H9 (cell line): ENCODE results near the gene CCDC122. TPM values are rescaled to one million over a fixed set of nuclear protein-coding genes. Genes with fewer than 3 reads are reported as not detected.

Source experiments
- DNase-seq: peaks from one replicate; pipeline ENCODE4 v3.0.0-alpha.2; 2017
- H2AFZ ChIP-seq: one replicate; pipeline ENCODE4 v1.6.1; 2013; ENCODE audit warnings: mild to moderate bottlenecking, low read length, control low read depth, moderate library complexity
- H2AK5ac ChIP-seq: 2 replicates; pipeline ENCODE4 v1.6.1; 2013; ENCODE audit warnings: low read length, control low read depth, mixed read lengths; ENCODE audit not compliant: insufficient read length
- H2BK120ac ChIP-seq: one replicate; pipeline ENCODE4 v1.6.1; 2013; ENCODE audit warnings: low read depth, mild to moderate bottlenecking, low read length, control low read depth, inconsistent platforms; ENCODE audit not compliant: poor library complexity, severe bottlenecking
- H2BK12ac ChIP-seq: 2 replicates; pipeline ENCODE4 v1.6.1; 2013; ENCODE audit warnings: low read length, control low read depth, mixed read lengths, low read depth; ENCODE audit not compliant: insufficient read length
- H2BK15ac ChIP-seq: 2 replicates; pipeline ENCODE4 v1.6.1; 2013; ENCODE audit warnings: low read depth, low read length, control low read depth
- H2BK20ac ChIP-seq: one replicate; pipeline ENCODE4 v1.6.1; 2013; ENCODE audit warnings: low read depth, mild to moderate bottlenecking, low read length, control low read depth, inconsistent platforms; ENCODE audit not compliant: poor library complexity, severe bottlenecking
- H2BK5ac ChIP-seq: 2 replicates; pipeline ENCODE4 v1.6.1; 2013; ENCODE audit warnings: low read length, control low read depth, mixed read lengths; ENCODE audit not compliant: insufficient read length
- H3K14ac ChIP-seq: 2 replicates; pipeline ENCODE4 v1.6.1; 2013; ENCODE audit warnings: low read length, control low read depth; ENCODE audit not compliant: insufficient read depth
- H3K18ac ChIP-seq: 2 replicates; pipeline ENCODE4 v1.6.1; 2013; ENCODE audit warnings: low read depth, mild to moderate bottlenecking, mixed read lengths, low read length, control low read depth; ENCODE audit not compliant: insufficient read length
- H3K23ac ChIP-seq: 2 replicates; pipeline ENCODE4 v1.6.1; 2013; ENCODE audit warnings: low read length, control low read depth, mixed read lengths, low read depth; ENCODE audit not compliant: insufficient read length
- H3K23me2 ChIP-seq: 2 replicates; pipeline ENCODE4 v1.6.1; 2013; ENCODE audit warnings: low read depth, mild to moderate bottlenecking, mixed read lengths, low read length, control low read depth; ENCODE audit not compliant: insufficient read length, poor library complexity, severe bottlenecking
- H3K27ac ChIP-seq: 2 replicates; pipeline ENCODE4 v1.5.1; 2013; ENCODE audit warnings: low read length, control low read depth, mixed read lengths, low read depth; ENCODE audit not compliant: insufficient read length
- H3K27me3 ChIP-seq: 2 replicates; pipeline ENCODE4 v1.6.1; 2013; ENCODE audit warnings: low read length, control low read depth, inconsistent platforms; ENCODE audit not compliant: insufficient read depth
- H3K4ac ChIP-seq: 2 replicates; pipeline ENCODE4 v1.6.1; 2013; ENCODE audit warnings: low read depth, mild to moderate bottlenecking, control low read depth, inconsistent platforms, low read length, moderate library complexity
- H3K4me1 ChIP-seq: 2 replicates; pipeline ENCODE4 v1.6.1; 2013; ENCODE audit warnings: low read length, control low read depth, inconsistent platforms; ENCODE audit not compliant: insufficient read depth
- H3K4me2 ChIP-seq: 2 replicates; pipeline ENCODE4 v1.6.1; 2013; ENCODE audit warnings: low read length, control low read depth, mixed read lengths; ENCODE audit not compliant: insufficient read length, insufficient read depth
- H3K56ac ChIP-seq: 2 replicates; pipeline ENCODE4 v1.6.1; 2013; ENCODE audit warnings: low read depth, mild to moderate bottlenecking, mixed read lengths, low read length, control low read depth; ENCODE audit not compliant: insufficient read length
- H3K79me1 ChIP-seq: 2 replicates; pipeline ENCODE4 v1.6.1; 2013; ENCODE audit warnings: low read depth, mild to moderate bottlenecking, moderate library complexity, low read length, control low read depth, inconsistent platforms; ENCODE audit not compliant: insufficient read depth, poor library complexity, severe bottlenecking
- H3K79me2 ChIP-seq: 2 replicates; pipeline ENCODE4 v1.6.1; 2013; ENCODE audit warnings: low read length, control low read depth, inconsistent platforms; ENCODE audit not compliant: insufficient read depth
- H3K9ac ChIP-seq: 2 replicates; pipeline ENCODE4 v1.6.1; 2013; ENCODE audit warnings: low read length, control low read depth, mixed read lengths; ENCODE audit not compliant: insufficient read length; ENCODE audit errors: extremely low read depth
- H3K9me3 ChIP-seq: one replicate; pipeline ENCODE4 v1.6.1; 2013; ENCODE audit warnings: low read depth, low read length, inconsistent platforms; ENCODE audit not compliant: control insufficient read depth
- H3T11ph ChIP-seq: one replicate; pipeline ENCODE4 v1.6.1; 2013; ENCODE audit warnings: mild to moderate bottlenecking, low read length, control low read depth, inconsistent platforms
- H4K20me1 ChIP-seq: one replicate; pipeline ENCODE4 v1.6.1; 2013; ENCODE audit not compliant: control insufficient read depth, insufficient read length, insufficient read depth
- H4K5ac ChIP-seq: 2 replicates; pipeline ENCODE4 v1.6.1; 2013; ENCODE audit warnings: low read depth, mild to moderate bottlenecking, mixed read lengths, low read length, control low read depth; ENCODE audit not compliant: insufficient read length
- H4K8ac ChIP-seq: replicated peaks from 2 replicates; pipeline ENCODE4 v1.6.1; 2013; ENCODE audit warnings: low read length, control low read depth, mixed read lengths, low read depth; ENCODE audit not compliant: insufficient read length
- H4K91ac ChIP-seq: 2 replicates; pipeline ENCODE4 v1.6.1; 2013; ENCODE audit warnings: low read depth, mild to moderate bottlenecking, moderate library complexity, mixed read lengths, low read length, control low read depth; ENCODE audit not compliant: insufficient read length
- H3K27ac Mint-ChIP-seq, 3 experiments: 2 replicates in 2 of 3; 3 replicates in 1 of 3; pipeline ENCODE4 v1.8.0; 2020 to 2021; ENCODE audit warnings: mixed read lengths in 3 of 3, mild to moderate bottlenecking in 1 of 3, moderate library complexity in 1 of 3
- H3K27me3 Mint-ChIP-seq: 2 replicates; pipeline ENCODE4 v1.8.0; 2021; ENCODE audit warnings: low read depth, mild to moderate bottlenecking, moderate library complexity, mixed read lengths
- H3K36me3 Mint-ChIP-seq, 3 experiments: 2 replicates in 2 of 3; 3 replicates in 1 of 3; pipeline ENCODE4 v1.8.0; 2020 to 2021; ENCODE audit warnings: low read depth in 3 of 3, mixed read lengths in 3 of 3; ENCODE audit not compliant: insufficient read depth in 1 of 3
- H3K4me1 Mint-ChIP-seq, 2 experiments: 2 replicates each; pipeline ENCODE4 v1.8.0; 2020; ENCODE audit warnings: mixed read lengths in 2 of 2
- H3K4me3 Mint-ChIP-seq, 2 experiments: 2 replicates in 1 of 2; 3 replicates in 1 of 2; pipeline ENCODE4 v1.8.0; 2020 to 2021; ENCODE audit warnings: mild to moderate bottlenecking in 2 of 2, mixed read lengths in 2 of 2, moderate library complexity in 1 of 2
- H3K9me3 Mint-ChIP-seq, 2 experiments: 2 replicates in 1 of 2; 3 replicates in 1 of 2; pipeline ENCODE4 v1.8.0; 2020; ENCODE audit warnings: mild to moderate bottlenecking in 2 of 2, mixed read lengths in 2 of 2, moderate library complexity in 1 of 2
- WGBS: extraction: QIAGEN DNeasy Blood & Tissue Kit; methylation state at CpG from one replicate; pipeline ENCODE4 v1.1.7; 2013; ENCODE audit warnings: missing lambda C conversion rate, low lambda C conversion rate, mixed read lengths; ENCODE audit not compliant: insufficient read length; ENCODE audit errors: extremely low coverage; 5-methylcytosine and 5-hydroxymethylcytosine counted together
- total RNA-seq: library from RNA; stranded (reverse); gene quantifications from 2 replicates; pipeline ENCODE4 v1.2.1, GENCODE V29; 2021
- TF ChIP-seq, protein P1 (sequence below): fragments of 200-600 bp; sonication (generic); conservative IDR thresholded peaks from 3 replicates; pipeline ENCODE4 v1.8.0; 2021; ENCODE audit warnings: antibody characterized with exemption, mild to moderate bottlenecking

Gene CCDC122
- total RNA-seq, 1 experiment from 2014 or later = 5.6 TPM

DNA sequence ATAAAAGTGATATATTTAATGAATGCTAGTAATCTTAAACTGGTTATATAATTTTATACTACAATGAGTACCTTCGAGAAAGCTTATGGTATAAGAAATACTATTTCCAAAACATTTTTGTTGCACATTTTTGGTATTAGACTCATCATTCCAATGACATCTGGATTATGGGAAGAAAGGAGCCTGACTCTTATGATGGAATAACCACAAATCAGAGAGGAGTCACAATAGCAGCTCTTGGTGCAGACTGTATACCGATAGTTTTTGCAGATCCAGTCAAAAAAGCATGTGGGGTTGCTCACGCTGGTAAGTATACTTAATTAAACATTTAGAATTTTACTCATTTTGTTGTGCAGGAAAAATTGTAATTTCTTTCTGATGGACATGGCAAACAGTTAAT is 4.1 kb upstream of the CCDC122 start:
- Histone ChIP-seq H4K5ac (no peak overlapping the region), H2AFZ (no peak overlapping the region), H2AK5ac (no peak overlapping the region), H3K4ac (no peak overlapping the region), H3T11ph (no peak overlapping the region), H2BK12ac (no peak overlapping the region), H3K23ac (no peak overlapping the region), H2BK5ac (no peak overlapping the region), H3K18ac (no peak overlapping the region), H2BK15ac (no peak overlapping the region), H2BK20ac (no peak overlapping the region), H4K8ac (no peak overlapping the region), H3K9ac (no peak overlapping the region), H3K56ac (no peak overlapping the region), H3K14ac (no peak overlapping the region), H3K27me3 (peaks cover 3% of the 10 kb centered on the region; the same call in 1 of the 2 replicates), H3K79me1 (no peaks in the 10 kb centered on the region), H2BK120ac (no peak overlapping the region), H4K91ac (no peak overlapping the region), H3K4me2 (no peak overlapping the region), H3K79me2 (no peaks in the 10 kb centered on the region), H3K23me2 (peaks cover 12% of the 10 kb centered on the region), H3K9me3 (no peaks in the 10 kb centered on the region), H3K4me1 (no peaks in the 10 kb centered on the region; the same call in 1 of the 2 replicates), H4K20me1 (no peaks in the 10 kb centered on the region), H3K27ac (no peak overlapping the region)
- peaks cover 0 to 12% (median 0%) of the 10 kb centered on the region in 3 experiments; a peak in 2 of 7 replicates for H3K36me3 Mint-ChIP-seq
- peaks cover 0 to 3% of the 10 kb centered on the region in 2 experiments; a peak in 1 of 5 replicates for H3K9me3 Mint-ChIP-seq
- no peak overlapping the region for H3K27ac Mint-ChIP-seq
- TF ChIP-seq, protein P1, sequence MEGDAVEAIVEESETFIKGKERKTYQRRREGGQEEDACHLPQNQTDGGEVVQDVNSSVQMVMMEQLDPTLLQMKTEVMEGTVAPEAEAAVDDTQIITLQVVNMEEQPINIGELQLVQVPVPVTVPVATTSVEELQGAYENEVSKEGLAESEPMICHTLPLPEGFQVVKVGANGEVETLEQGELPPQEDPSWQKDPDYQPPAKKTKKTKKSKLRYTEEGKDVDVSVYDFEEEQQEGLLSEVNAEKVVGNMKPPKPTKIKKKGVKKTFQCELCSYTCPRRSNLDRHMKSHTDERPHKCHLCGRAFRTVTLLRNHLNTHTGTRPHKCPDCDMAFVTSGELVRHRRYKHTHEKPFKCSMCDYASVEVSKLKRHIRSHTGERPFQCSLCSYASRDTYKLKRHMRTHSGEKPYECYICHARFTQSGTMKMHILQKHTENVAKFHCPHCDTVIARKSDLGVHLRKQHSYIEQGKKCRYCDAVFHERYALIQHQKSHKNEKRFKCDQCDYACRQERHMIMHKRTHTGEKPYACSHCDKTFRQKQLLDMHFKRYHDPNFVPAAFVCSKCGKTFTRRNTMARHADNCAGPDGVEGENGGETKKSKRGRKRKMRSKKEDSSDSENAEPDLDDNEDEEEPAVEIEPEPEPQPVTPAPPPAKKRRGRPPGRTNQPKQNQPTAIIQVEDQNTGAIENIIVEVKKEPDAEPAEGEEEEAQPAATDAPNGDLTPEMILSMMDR = no peak
- no CpG with 5 or more reads among the region's 3 CpGs for WGBS
- DNase-seq = no peak
- H3K27me3 Mint-ChIP-seq = peaks cover 14% of the 10 kb centered on the region
- H3K4me1 Mint-ChIP-seq = peaks cover 15 to 22% of the 10 kb centered on the region in 2 experiments
- no peak overlapping the region for H3K4me3 Mint-ChIP-seq
